ENCODE data around the gene PCDHGA9.

GRCh38 chr5:141362719-141363118 is 39.9 kb upstream of the PCDHGA9 start:
- no peak for TF ChIP-seq POLR2AphosphoS5 (IDR thresholded peaks at IDR 0.05)
- TF ChIP-seq POLR2A (IDR thresholded peaks at IDR 0.05): no peak

All from upper lobe of left lung (tissue), 4 donors.